GM19438 (cell line): ENCODE results near the gene USE1.

Experiments
- ATAC-seq: cut with Tn5 transposase; IDR thresholded peaks from one replicate; pipeline ENCODE4 v1.9.1; 2021; ENCODE audit warnings: low read depth; ENCODE audit not compliant: unreplicated experiment

Gene USE1

DNA sequence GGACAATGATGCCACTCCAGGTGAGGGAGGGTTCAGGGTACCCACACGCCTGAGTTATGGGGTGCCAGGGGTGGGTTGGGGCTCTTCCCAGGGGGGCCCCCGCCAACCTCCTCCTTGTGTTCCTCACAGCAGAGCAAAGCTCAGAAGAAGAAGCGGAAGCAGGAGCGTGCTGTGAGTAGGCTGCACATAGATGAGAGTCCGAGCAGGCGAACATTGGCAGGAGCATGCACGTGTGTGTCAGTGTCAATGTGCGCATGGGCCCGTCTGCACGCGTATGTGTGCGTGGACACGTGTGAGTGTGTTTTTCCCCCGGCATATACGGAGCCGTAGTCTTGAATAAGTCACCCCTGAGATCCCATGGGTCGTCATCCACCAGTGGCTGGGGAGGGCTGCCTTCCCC is 12.4 kb upstream of the USE1 start:
- ATAC-seq: no peak

- no peak for ATAC-seq
These were observed 9.7 kb upstream of the USE1 start for GRCh38 chr19:17205237-17206140.

DNA sequence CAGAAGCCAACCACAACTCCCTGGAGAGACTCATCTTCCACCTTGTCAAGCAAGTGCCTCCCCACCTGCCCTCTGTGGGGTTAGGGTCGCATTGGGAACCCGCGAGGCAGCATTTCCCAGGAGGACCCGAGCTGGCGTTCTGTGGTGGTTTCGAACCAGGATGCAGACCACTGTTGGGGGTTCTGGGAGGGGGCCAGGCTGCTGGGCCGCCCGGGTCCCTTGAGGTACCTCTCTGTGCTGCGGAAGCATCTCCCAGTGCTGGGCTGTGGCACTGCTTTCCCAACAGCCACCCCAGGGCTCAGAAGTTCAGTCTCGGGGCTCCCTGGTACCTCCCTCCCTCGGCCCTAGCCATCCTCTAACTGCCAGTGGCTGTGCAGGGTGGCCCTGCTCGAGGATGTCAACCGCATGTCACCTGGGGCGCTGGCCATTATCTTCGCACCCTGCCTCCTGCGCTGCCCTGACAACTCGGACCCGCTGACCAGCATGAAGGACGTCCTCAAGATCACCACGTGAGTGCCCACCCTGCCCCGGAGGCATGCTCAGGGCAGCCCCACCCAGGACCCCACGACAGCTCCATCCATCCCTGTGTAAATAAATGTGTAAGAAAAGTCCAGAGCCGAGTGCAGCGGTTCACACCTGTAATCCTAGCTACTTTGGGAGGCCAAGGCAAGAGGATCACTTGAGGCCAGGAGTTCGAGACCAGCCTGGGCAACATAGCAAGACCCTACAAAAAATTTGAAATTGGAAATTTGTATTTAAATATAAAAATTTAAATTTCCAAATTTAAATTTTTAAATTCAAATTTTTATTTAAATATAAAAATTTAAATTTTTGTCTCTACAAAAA is 8.2 kb upstream of the USE1 start:
- no peak for ATAC-seq

DNA sequence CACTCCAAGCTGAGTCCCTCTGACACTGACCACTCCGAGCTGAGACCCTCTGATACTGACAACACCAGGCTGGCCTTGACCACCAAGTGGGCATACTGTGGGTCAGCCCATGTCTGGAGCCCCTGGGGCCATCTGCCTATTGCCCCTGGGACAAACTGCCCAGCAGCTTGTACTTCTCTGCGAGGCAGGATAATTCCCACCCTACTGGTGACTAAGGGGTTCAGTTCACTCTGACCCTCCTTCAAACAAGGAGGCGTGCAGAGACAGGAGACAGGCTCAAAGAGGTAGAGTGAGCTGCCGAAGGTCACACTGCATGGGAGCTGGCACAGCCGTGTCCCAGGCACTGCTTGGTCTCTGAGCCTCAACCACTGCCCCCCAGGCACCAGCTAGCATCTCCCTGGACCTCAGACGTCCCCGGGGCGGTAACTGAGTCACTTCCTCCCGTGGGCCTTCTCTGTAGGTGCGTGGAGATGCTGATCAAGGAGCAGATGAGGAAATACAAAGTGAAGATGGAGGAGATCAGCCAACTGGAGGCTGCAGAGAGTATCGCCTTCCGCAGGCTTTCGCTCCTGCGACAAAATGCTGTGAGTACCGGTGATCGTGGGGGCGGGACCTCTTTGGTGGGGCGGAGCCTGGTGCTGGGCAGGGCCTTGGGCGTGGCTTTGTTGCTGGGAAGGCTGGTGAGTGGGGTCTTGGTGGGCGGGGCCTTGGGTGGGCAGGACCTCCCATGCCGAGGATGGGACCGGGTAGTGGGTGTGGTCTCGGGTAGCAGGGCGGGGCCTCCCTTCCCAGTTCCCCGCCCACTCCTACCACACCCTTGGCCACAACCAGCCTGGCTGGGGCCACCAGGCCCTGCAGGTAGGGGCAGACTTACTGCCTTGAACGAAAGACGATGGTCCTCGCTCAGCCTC is 5.8 kb upstream of the USE1 start:
- no peak for ATAC-seq

GRCh38 chr19:17210296-17210695 is 4.9 kb upstream of the USE1 start:
- ATAC-seq: no peak

GRCh38 chr19:17211547-17212446 is 3.4 kb upstream of the USE1 start:
- ATAC-seq: no peak

GRCh38 chr19:17213334-17213733 is 1.8 kb upstream of the USE1 start:
- ATAC-seq: no peak

DNA sequence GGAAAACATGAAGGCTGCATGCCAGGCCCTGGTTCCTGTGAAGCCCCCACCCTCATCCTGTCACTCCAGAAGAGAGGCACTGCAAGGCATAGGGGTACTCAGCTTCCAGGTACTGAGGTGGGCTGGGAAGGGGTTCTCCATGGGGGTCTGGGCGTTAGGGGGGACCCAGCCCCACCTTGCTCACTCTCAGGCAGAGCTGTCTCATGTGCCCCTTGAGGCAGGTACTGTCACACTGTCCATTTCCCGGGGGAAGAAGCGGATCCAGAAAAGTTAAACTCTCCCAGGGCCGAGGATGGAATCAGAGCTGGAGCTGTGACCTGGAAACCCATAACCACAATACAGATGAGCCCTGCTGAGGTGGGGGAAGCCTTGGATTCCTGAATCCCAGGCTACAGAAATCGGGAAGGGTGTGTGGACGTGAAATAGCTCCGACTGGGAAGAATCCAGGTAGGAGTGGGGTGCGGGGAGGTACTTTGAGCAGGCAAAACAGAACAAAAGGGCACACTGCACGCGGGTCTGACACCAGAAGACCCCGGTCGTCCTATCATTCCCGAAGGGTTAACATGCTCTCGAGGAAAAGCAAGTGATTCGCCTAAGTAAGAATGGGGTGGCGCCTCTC is 540 bp upstream of the USE1 start:
- ATAC-seq: no peak

DNA sequence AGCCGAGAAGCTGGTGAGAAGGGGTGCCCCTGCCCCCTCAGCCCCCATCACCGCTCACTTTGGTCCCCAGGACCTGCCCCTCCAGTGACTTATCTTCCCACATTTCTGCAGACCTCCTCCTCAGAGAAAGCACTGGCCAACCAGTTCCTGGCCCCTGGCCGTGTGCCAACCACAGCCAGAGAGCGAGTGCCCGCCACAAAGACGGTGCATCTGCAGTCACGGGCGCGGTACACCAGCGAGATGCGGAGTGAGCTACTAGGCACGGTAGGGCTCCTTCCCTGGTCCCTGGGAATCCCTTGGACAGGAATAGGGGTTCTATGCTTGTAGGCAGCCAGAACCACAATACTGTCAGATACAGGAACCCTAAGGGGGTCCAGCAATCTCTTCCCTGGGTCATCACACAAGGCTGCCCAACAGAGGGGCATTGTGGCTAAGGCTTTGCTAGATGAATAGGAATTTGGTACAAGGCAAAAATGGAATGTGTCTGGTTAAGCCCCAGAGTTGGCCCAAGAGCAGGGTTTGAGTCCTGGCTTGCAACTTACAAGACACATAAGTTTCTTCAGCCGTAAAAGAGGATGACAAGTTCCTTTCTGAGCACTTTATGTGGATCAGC is 1.0 kb downstream of the USE1 start:
- ATAC-seq: no peak

DNA sequence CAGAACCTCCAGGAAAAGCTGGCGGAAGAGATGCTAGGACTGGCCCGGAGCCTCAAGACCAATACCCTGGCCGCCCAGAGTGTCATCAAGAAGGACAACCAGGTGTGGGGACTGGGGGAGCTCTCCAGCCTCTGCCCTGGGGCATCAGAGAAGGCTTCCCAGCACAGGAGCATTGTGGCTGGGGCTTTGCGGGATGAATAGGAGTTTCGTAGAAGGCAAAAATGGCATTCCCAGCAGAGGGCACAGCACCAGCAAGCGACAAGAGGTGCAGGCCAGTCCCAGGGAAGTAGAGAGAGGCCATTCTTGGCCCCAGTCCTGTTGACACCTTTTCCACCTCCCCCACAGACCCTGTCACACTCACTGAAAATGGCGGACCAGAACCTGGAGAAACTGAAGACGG is 4.1 kb downstream of the USE1 start:
- ATAC-seq: no peak

- ATAC-seq: no peak
These were observed 5.1 kb downstream of the USE1 start for GRCh38 chr19:17220207-17220758.

DNA sequence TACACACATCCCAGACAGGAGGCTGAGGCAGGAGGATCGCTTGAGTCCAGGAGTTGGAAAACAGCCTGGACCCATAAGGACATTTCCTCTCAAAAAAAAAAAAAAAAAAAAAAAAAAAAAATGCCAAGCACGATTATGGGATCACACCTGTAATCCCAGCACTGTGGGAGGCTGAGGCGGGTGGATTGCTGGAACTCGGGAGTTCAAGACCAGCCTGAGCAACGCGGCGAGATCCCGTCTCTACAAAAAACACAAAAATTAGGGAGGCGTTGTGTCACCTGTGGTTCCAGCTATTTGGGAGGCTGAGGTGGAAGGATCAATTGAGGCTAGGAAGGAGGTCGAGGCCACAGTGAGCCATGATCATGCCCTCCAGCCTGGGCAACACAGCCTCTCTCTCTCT is 9.9 kb downstream of the USE1 start:
- no peak for ATAC-seq

- ATAC-seq: peak; percentile 93
These were observed 11.1 kb downstream of the USE1 start, which contains the start of gene OCEL1 for GRCh38 chr19:17226002-17226933. TSS of gene OCEL1 (plus strand) at chr19:17226226. CDS start at chr19:17226248, 22 bp downstream.

GRCh38 chr19:17227798-17228367 is 12.7 kb downstream of the USE1 start:
- ATAC-seq: no peak

DNA sequence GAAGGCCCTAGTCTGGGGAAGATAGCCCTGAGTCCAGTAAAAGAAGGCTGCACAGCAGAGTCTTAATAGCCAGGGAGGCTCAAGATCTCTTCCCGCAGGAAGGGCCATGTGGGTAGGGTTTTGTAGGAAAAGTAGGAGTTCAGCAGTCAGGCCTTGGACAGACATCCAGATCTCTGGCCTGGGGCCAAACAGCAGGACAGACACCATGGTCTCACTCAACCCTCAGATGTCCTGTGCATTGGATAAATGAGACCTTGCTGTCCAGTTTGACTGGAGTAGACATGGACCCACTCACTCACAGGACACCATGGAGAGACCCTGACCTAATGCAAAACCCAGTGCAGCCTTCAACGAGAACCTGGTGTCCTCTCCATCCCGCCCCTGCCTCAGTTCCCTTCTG is 14.7 kb downstream of the USE1 start:
- ATAC-seq: no peak

DNA sequence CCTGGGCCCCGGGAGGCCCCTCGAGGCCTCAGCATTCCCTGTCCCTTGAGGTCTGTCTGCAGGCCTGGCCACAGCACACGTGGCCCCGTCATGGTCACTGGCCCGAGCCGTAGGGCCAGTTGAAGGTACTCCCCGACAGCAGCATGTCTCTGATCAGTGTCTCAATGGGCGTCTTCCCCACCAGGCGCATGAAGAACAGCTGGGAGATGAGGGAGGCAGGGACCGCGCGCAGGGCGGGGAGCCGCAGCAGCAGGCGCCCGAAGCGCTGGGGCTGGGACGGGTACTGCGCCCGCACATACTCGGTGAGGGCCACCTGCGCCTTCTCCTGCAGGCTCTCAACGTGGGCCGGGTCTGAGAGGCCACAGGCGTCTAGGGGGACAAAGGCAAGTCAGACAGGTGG is 17.1 kb downstream of the USE1 start:
- ATAC-seq: no peak

- ATAC-seq: peak; percentile 64
These were observed 19.7 kb downstream of the USE1 start for GRCh38 chr19:17234911-17235299.
